GM23248 (cell line): ENCODE results near the gene KRTAP6-3.

Experiments used
- EZH2 ChIP-seq: fragments of 200-600 bp; sonication (generic); IDR thresholded peaks from 2 replicates; pipeline ENCODE4 v1.6.1; 2018; ENCODE audit warnings: antibody characterized with exemption, mild to moderate bottlenecking; ENCODE audit not compliant: insufficient read depth, poor library complexity, severe bottlenecking
- EZH2phosphoT487 ChIP-seq: fragments of 200-600 bp; sonication (generic); IDR thresholded peaks from 2 replicates; pipeline ENCODE4 v1.6.1; 2018; ENCODE audit warnings: antibody characterized with exemption, moderate library complexity, mild to moderate bottlenecking, low read depth; ENCODE audit not compliant: insufficient read depth

GRCh38 chr21:30561957-30562356, 30.3 kb upstream of the KRTAP6-3 start:
- TF ChIP-seq EZH2phosphoT487 (no peak), EZH2 (no peak)
